KBM-7 (cell line): ENCODE measurements around the gene CHAT.

Source experiments
- DNase-seq: peaks from one replicate; pipeline ENCODE4 v3.0.0-alpha.2; 2015
- in situ Hi-C: fragments of 300-500 bp; cut with MboI; formaldehyde crosslinking; loops from 2 replicates; pipeline ENCODE4 v1.14.3; 2020; ENCODE audit warnings: low sequenced_read_pairs, low pct_unique_long_range_greater_than_20kb, mixed read lengths

The CHAT gene

GRCh38 chr10:49595713-49596492 is 17.9 kb upstream of the CHAT start:
- in situ Hi-C loops = no loop called here
- no peak for DNase-seq

- no peak for DNase-seq
- in situ Hi-C loops = no loop called here
Observed at GRCh38 chr10:49596493-49596809, 17.4 kb upstream of the CHAT start.

- no peak for DNase-seq
- in situ Hi-C loops = no loop called here
Observed at GRCh38 chr10:49596836-49597235, 17.0 kb upstream of the CHAT start.

GRCh38 chr10:49597426-49598163 is 16.2 kb upstream of the CHAT start:
- in situ Hi-C loops = no loop called here
- DNase-seq = no peak

GRCh38 chr10:49598164-49598856 is 15.5 kb upstream of the CHAT start:
- no peak for DNase-seq
- in situ Hi-C loops = no loop called here

- in situ Hi-C loops = no loop called here
- no peak for DNase-seq
Observed at GRCh38 chr10:49598986-49599385, 14.9 kb upstream of the CHAT start.

GRCh38 chr10:49599546-49599945 is 14.3 kb upstream of the CHAT start:
- in situ Hi-C loops = no loop called here
- no peak for DNase-seq

GRCh38 chr10:49600046-49600445 is 13.8 kb upstream of the CHAT start:
- in situ Hi-C loops = no loop called here
- no peak for DNase-seq

GRCh38 chr10:49600781-49601400 is 12.9 kb upstream of the CHAT start:
- DNase-seq = no peak
- in situ Hi-C loops = no loop called here

- in situ Hi-C loops = no loop called here
- no peak for DNase-seq
Observed at GRCh38 chr10:49601857-49602256, 12.0 kb upstream of the CHAT start.

- no peak for DNase-seq
Observed at GRCh38 chr10:49602380-49603023, 11.3 kb upstream of the CHAT start.

GRCh38 chr10:49605216-49605938 is 8.5 kb upstream of the CHAT start:
- in situ Hi-C loops = no loop called here
- no peak for DNase-seq

More at GRCh38 chr10:49602380-49603023, 11.3 kb upstream of the CHAT start:
- in situ Hi-C loops = no loop called here

GRCh38 chr10:49605939-49606509 is 7.8 kb upstream of the CHAT start:
- in situ Hi-C loops = no loop called here
- no peak for DNase-seq

GRCh38 chr10:49606981-49607535 is 6.8 kb upstream of the CHAT start:
- in situ Hi-C loops = no loop called here

GRCh38 chr10:49608166-49609005 is 5.5 kb upstream of the CHAT start:
- in situ Hi-C loops = no loop called here
- DNase-seq = no peak

More at GRCh38 chr10:49606981-49607535, 6.8 kb upstream of the CHAT start:
- peak; percentile 93 for DNase-seq

GRCh38 chr10:49609006-49609282 is 4.9 kb upstream of the CHAT start:
- no peak for DNase-seq
- in situ Hi-C loops = no loop called here

GRCh38 chr10:49609283-49610113 is 4.3 kb upstream of the CHAT start:
- in situ Hi-C loops = no loop called here
- DNase-seq = no peak
